A549 (cell line): ENCODE measurements around the gene MEI1.

Source experiments
- CHD2 ChIP-seq: fragments of 150-350 bp; IDR thresholded peaks from 2 replicates; pipeline ENCODE4 v1.6.1; 2014; ENCODE audit warnings: low read length; ENCODE audit not compliant: partially characterized antibody
- CHD4 ChIP-seq: fragments of 200-600 bp; sonication (generic); IDR thresholded peaks from 2 replicates; pipeline ENCODE4 v1.6.1; 2016; ENCODE audit warnings: antibody characterized with exemption, mild to moderate bottlenecking, borderline replicate concordance
- EP300 ChIP-seq, 2 experiments: fragments of >200 bp; sonication (Bioruptor Twin); formaldehyde crosslinking; IDR thresholded peaks; 2 replicates in 1 of 2; 3 replicates in 1 of 2; pipeline ENCODE4 v1.6.1; 2016 to 2017
- ESRRA ChIP-seq: fragments of 150-350 bp; IDR thresholded peaks from 2 replicates; pipeline ENCODE4 v1.6.1; 2014; ENCODE audit warnings: mild to moderate bottlenecking, low read length, borderline replicate concordance
- GATA3 ChIP-seq: IDR thresholded peaks from 2 replicates; pipeline ENCODE4 v1.6.1; 2012; ENCODE audit warnings: borderline replicate concordance
- POLR2A ChIP-seq: IDR thresholded peaks from 2 replicates; pipeline ENCODE4 v1.6.1; 2012; ENCODE audit warnings: mild to moderate bottlenecking, low read length
- RAD21 ChIP-seq, 2 experiments: fragments of >200 bp in 1 of 2; sonication (Bioruptor Twin) in 1 of 2; formaldehyde crosslinking in 1 of 2; IDR thresholded peaks in 1 of 2; conservative IDR thresholded peaks in 1 of 2; 2 replicates in 1 of 2; 3 replicates in 1 of 2; pipeline ENCODE4 v1.6.1; 2012 to 2018; ENCODE audit warnings: inconsistent platforms in 1 of 2
- SMC3 ChIP-seq: fragments of >200 bp; sonication (Bioruptor Twin); formaldehyde crosslinking; IDR thresholded peaks from 3 replicates; pipeline ENCODE4 v1.6.1; 2018; ENCODE audit warnings: inconsistent platforms
- TF ChIP-seq, protein P1 (sequence below): fragments of >200 bp; sonication (Bioruptor Twin); formaldehyde crosslinking; IDR thresholded peaks from 3 replicates; pipeline ENCODE4 v1.5.1; 2016
- TF ChIP-seq, protein P2 (sequence below): fragments of 150-350 bp; IDR thresholded peaks from 2 replicates; pipeline ENCODE4 v1.6.1; 2014; ENCODE audit warnings: low read depth, mild to moderate bottlenecking, low read length

DNA sequence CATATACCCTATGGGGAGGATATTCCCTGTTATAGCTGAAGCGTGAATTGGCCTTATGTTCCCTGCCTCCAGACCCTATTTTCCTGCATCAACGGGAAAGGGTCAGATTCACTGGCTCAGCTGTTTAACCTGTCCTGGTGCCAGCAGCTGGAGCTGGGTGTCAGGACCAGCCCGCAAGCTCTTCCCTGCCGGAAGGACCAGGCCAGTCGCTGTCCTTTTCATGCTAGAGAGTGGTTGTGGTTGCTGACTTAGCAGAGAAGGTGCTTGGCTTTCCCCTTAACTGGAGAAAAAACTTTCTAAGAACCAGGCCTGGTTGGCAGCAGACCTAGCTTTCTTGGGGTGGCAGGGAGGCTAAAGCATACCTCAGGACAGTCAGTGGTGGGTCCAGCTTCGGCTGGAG is 128.4 kb downstream of the MEI1 start:
- TF ChIP-seq POLR2A (no peak), SMC3 (no peak), CHD2 (no peak), GATA3 (no peak), EP300 (IDR thresholded peaks at IDR 0.05) (no peak), ESRRA (no peak), RAD21 (conservative IDR thresholded peaks at IDR 0.05 in 1 of 2, IDR thresholded peaks at IDR 0.05 in 1 of 2) (no peak), CHD4 (no peak)
- TF ChIP-seq, protein P1, sequence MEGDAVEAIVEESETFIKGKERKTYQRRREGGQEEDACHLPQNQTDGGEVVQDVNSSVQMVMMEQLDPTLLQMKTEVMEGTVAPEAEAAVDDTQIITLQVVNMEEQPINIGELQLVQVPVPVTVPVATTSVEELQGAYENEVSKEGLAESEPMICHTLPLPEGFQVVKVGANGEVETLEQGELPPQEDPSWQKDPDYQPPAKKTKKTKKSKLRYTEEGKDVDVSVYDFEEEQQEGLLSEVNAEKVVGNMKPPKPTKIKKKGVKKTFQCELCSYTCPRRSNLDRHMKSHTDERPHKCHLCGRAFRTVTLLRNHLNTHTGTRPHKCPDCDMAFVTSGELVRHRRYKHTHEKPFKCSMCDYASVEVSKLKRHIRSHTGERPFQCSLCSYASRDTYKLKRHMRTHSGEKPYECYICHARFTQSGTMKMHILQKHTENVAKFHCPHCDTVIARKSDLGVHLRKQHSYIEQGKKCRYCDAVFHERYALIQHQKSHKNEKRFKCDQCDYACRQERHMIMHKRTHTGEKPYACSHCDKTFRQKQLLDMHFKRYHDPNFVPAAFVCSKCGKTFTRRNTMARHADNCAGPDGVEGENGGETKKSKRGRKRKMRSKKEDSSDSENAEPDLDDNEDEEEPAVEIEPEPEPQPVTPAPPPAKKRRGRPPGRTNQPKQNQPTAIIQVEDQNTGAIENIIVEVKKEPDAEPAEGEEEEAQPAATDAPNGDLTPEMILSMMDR = no peak
- TF ChIP-seq, protein P2, sequence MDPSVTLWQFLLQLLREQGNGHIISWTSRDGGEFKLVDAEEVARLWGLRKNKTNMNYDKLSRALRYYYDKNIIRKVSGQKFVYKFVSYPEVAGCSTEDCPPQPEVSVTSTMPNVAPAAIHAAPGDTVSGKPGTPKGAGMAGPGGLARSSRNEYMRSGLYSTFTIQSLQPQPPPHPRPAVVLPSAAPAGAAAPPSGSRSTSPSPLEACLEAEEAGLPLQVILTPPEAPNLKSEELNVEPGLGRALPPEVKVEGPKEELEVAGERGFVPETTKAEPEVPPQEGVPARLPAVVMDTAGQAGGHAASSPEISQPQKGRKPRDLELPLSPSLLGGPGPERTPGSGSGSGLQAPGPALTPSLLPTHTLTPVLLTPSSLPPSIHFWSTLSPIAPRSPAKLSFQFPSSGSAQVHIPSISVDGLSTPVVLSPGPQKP = no peak
